ENCODE measurements around the gene ADAMTS17.

GRCh38 chr15:99998661-99999101 lies 343.1 kb downstream of the ADAMTS17 start:
- TF ChIP-seq CTCF (IDR thresholded peaks at IDR 0.05; ENCODE audit: borderline replicate concordance, extremely low read depth, low read length, poor library complexity, severe bottlenecking) (no peak), EZH2 (IDR thresholded peaks at IDR 0.05; ENCODE audit: borderline replicate concordance, low read depth, low read length, severe bottlenecking) (no peak)
